Right ventricle myocardium superior (tissue), 1 donor: ENCODE measurements around the gene PCAT6. TPM values are rescaled to one million over a fixed set of nuclear protein-coding genes. Genes with fewer than 3 reads are reported as not detected.

ENCODE experiments used
- ATAC-seq: fragments of 200-7000 bp; cut with Tn5 transposase; one replicate; pipeline ENCODE4 v1.9.1; 2020; ENCODE audit warnings: mild to moderate bottlenecking; ENCODE audit not compliant: poor library complexity
- DNase-seq: peaks from one replicate; pipeline ENCODE4 v3.0.0-alpha.2; 2020
- intact Hi-C: fragments of 100-400 bp; cut with DNase I; formaldehyde crosslinking; loops from one replicate; pipeline ENCODE4 v1.11.2; 2022
- total RNA-seq: library from RNA; stranded (reverse); fragmentation: NEBNext Ultra II Directional; extraction: Animal tissue kit (Norgen Biotek cat#: 25700); gene quantifications from one replicate; pipeline ENCODE4 v1.2.1, GENCODE V29; 2021
- donor health status: DM: no; HTN: yes; CAD: no; lungs with severe emphysema.

PCAT6 gene
- total RNA-seq, 1 donor from 2014 or later = 1.0 TPM

- DNase-seq = no peak
- intact Hi-C loops = no loop called here
- ATAC-seq = no peak
Observed at GRCh38 chr1:202835548-202836072, 24.9 kb downstream of the PCAT6 start.

DNA sequence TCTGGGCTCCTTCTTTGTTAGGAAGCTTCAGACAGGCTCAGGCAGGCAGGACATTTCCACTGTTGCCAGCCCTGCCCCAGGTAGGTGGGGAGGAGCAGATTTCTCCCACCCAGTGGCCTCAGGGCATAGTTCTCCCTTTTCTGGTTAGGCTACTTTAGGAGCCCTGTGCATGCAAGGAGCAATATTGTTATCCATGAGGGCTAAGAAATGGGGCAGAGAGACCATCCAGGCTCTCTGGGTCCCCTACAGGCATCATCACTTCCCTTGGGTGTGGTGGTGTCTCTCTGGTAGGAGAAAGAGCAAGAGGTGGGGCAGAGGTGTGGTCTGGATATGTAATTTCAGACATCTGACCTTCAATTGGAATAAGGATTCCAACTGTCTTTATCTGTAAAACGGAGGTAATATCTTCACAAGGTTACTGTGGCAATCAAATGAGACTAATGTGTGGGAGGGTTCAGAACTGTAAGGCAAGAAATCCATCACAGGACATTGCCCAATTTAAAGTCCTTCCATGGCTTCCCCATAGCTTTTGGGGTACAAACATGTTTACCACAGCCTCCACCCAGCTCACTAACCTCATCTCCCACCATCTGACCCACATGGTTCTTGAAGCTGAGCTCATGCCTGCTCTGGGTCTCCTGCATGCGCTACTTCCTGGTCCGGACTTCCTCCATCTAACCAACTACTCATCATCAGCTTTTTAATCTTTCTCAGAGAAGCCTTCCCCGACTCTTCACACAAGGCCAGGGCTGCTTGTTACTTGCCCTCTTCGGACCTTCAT is 26.1 kb downstream of the PCAT6 start:
- DNase-seq = no peak
- ATAC-seq = no peak
- intact Hi-C loops = no loop called here

GRCh38 chr1:202837746-202838262 is 27.1 kb downstream of the PCAT6 start:
- intact Hi-C loops = no loop called here

GRCh38 chr1:202843081-202843480 is 32.3 kb downstream of the PCAT6 start:
- ATAC-seq = no peak
- no peak for DNase-seq
- intact Hi-C loops = no loop called here

More at GRCh38 chr1:202837746-202838262, 27.1 kb downstream of the PCAT6 start:
- ATAC-seq (no peak), DNase-seq (no peak)

GRCh38 chr1:202844259-202844658 is 33.5 kb downstream of the PCAT6 start:
- intact Hi-C loops = no loop called here
- no peak for ATAC-seq
- no peak for DNase-seq

GRCh38 chr1:202844935-202845334 is 34.2 kb downstream of the PCAT6 start:
- ATAC-seq (no peak), DNase-seq (no peak)
- intact Hi-C loops = no loop called here

DNA sequence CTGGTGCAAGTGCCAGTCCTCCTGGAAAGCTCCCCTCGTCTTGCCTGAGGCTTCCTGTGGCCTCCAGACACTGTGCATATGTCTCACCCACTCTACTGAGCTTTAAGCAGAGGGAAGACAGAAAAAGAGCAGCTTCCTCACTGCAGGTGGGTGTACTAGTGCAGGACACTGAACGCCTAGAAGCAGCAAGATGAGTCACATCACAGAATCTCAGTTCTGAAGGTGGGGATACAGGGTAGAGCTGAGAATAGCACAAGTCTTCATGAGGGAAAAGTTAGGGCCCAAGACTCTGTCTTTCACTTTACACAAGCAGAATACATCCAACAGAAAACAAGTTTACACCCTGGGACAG is 37.4 kb downstream of the PCAT6 start:
- DNase-seq = no peak
- ATAC-seq = no peak
- intact Hi-C loops = no loop called here

- DNase-seq = no peak
- ATAC-seq = peak; percentile 39
- intact Hi-C loops = no loop called here
Observed at GRCh38 chr1:202850593-202851362, 40.0 kb downstream of the PCAT6 start.

- intact Hi-C loops = no loop called here
- ATAC-seq (no peak), DNase-seq (no peak)
Observed at GRCh38 chr1:202852163-202852904, 41.6 kb downstream of the PCAT6 start.

DNA sequence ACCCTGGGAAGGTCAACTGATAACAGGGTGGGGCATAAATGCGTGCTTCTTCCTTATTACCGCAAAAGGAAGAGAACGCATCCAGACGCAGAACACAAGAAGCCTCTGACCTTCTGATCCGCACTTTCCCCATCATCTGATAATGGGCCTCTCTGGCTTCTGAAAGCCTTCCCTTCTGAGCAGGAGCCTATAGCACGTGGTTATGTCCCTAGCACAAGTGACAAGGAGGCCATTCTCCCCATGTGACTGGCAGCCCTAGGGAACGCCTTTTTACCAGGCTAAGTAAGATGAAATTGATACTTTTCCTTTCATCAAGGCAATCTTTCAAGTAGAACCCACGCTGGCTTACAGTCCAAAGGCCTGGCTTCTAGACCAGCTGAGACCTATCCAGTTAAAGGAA is 44.0 kb downstream of the PCAT6 start:
- intact Hi-C loops = no loop called here
- ATAC-seq = no peak
- no peak for DNase-seq

GRCh38 chr1:202856014-202856413 is 45.3 kb downstream of the PCAT6 start:
- no peak for ATAC-seq
- no peak for DNase-seq
- intact Hi-C loops = no loop called here

DNA sequence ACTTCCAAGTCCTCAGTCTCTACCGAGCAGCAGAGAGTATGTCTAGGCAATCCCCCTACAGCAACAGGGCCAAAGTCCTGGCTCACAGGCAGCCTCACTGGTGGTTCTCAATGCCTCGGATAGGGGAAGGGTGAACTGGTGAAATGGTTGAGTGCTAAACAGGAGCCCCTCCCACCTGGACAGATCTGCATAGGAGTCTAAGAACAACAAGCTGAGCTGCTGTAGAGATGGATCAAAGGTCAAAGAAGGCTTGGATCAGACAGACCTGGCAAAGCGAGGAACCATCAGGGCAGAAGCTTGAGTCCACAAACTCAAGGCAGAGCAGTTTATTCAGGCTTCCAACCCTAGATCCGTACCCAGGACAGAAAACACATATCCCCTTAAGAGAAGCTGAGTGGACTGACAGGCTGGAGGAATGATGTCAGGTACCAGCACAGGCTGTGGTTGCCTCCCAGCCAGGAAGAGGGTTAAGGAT is 46.4 kb downstream of the PCAT6 start:
- ATAC-seq = no peak
- no peak for DNase-seq
- intact Hi-C loops = no loop called here

DNA sequence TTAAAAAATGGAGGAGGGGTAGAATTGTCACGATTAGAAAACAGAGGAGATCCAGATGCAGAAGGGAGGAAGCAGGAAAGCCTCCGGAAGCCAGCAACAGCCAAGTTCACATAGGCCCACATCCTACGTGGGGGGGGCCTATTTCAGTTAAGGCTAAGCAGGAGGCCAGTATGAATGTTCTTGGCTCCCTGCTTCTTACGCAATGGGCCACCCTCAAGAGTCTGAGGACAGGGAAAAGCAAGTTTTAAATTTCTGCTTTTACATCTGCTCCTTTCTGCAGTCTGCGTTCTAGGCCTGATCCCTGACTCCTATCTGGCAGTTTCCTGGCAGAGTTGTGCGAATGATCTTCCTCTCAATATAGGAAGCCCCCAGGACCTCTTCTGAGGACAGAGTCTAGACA is 47.6 kb downstream of the PCAT6 start:
- intact Hi-C loops = no loop called here
- ATAC-seq (peak; percentile 57), DNase-seq (peak; percentile 56)

GRCh38 chr1:202858789-202859414 is 48.1 kb downstream of the PCAT6 start:
- ATAC-seq = peak; percentile 12
- intact Hi-C loops = no loop called here
- peak; percentile 80 for DNase-seq

GRCh38 chr1:202860744-202861419 is 50.1 kb downstream of the PCAT6 start:
- peak; percentile 50 for DNase-seq
- intact Hi-C loops = loop anchor here (10.0 kb wide), 1 partner anchor 46 kb away; the partner anchor contains the start of gene PCAT6
- ATAC-seq = peak; percentile 66
